ENCODE results near the gene C6orf132. TPM values are rescaled to one million over a fixed set of nuclear protein-coding genes. Genes with fewer than 3 reads are reported as not detected.

C6orf132 gene
- total and polyA plus RNA-seq, 2 of the 8 experiments (the other 6 are each of a cell fraction or from before 2014, with no cell fraction given) = 31.5 to 64.0 TPM

- TF ChIP-seq CHD7 (IDR thresholded peaks at IDR 0.05; ENCODE audit: insufficient replicate concordance, low read length) = no peak
- TF ChIP-seq, protein P1, sequence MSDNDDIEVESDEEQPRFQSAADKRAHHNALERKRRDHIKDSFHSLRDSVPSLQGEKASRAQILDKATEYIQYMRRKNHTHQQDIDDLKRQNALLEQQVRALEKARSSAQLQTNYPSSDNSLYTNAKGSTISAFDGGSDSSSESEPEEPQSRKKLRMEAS (IDR thresholded peaks at IDR 0.05) = no peak
- TF ChIP-seq CHD1 (IDR thresholded peaks at IDR 0.05; ENCODE audit: low read depth, low read length) = no peak
- no peak for TF ChIP-seq SP4 (IDR thresholded peaks at IDR 0.05; ENCODE audit: low read length)
- TF ChIP-seq ZNF274 (IDR thresholded peaks at IDR 0.05; ENCODE audit: borderline replicate concordance, extremely low read depth, low read length) = no peak
- no peak for TF ChIP-seq KDM1A (IDR thresholded peaks at IDR 0.05; ENCODE audit: borderline replicate concordance, low read length)
- no peak for TF ChIP-seq NANOG (IDR thresholded peaks at IDR 0.05; ENCODE audit: insufficient read depth, low read depth, low read length, poor library complexity, severe bottlenecking)
- no peak for TF ChIP-seq EGR1 (IDR thresholded peaks at IDR 0.05; ENCODE audit: borderline replicate concordance, low read depth, low read length)
- TF ChIP-seq MAFK (IDR thresholded peaks at IDR 0.05; ENCODE audit: low read depth, low read length) = no peak
- no peak for TF ChIP-seq YY1 (IDR thresholded peaks at IDR 0.05; ENCODE audit: low read depth, low read length)
Observed at GRCh38 chr6:42140756-42141602, 1.4 kb downstream of the C6orf132 start (continued).

Measured in H1 (cell line).